GM19099 (cell line): ENCODE measurements around the gene TASOR2.

ENCODE experiments used
- POLR2A ChIP-seq: IDR thresholded peaks from 3 replicates; pipeline ENCODE4 v1.6.1; 2011; ENCODE audit warnings: low read depth; ENCODE audit not compliant: insufficient read length; ENCODE audit errors: extremely low read depth

TASOR2 gene

DNA sequence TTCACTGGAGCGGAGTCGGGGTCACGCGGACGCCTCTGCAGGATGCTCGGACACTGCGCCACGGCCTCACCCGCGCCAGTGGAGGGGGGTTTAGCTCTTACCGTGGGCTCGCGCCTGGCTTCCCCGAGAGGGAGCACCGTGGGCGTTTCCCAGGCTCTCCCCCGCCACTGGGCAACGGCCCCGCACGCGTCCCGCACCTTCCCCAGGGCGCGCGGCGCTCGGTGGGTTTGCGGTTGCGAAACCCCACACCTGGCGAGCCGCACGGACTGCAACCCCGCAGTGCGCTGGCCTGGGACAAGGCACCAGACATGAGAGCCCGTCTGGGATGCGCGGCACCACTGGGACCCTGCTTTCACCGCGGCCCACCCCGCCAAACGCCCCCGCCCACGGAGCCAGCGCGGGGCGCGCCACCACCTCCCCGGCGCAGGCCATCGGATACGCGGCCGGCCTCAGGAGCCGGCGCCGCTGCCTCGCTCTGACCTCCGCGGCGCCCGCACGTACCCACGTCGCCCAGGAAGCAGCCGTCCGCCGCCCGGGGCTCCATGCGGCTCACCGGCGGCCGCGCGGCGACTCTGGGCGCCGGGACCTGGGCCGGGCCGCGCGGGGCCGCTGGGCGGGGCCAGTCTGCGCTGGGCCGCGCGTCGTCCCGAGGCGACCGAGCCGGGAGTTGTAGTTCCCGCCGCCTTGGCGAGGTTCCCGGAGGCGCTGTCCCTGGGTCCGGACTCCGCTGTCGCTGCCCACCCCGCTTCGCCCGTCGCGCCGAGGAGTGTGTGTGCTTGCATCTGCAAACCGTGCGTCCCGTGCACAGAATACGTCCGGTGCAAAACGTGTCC, 18.4 kb upstream of the TASOR2 start, which contains the start of gene ASB13:
Gene ASB13 (minus strand): TSS at position 588 of the 833 bp plus-strand sequence. CDS start 44 bp downstream, at position 544.
- no peak for TF ChIP-seq POLR2A

GRCh38 chr10:5666841-5667630, 17.6 kb upstream of the TASOR2 start:
- no peak for TF ChIP-seq POLR2A

DNA sequence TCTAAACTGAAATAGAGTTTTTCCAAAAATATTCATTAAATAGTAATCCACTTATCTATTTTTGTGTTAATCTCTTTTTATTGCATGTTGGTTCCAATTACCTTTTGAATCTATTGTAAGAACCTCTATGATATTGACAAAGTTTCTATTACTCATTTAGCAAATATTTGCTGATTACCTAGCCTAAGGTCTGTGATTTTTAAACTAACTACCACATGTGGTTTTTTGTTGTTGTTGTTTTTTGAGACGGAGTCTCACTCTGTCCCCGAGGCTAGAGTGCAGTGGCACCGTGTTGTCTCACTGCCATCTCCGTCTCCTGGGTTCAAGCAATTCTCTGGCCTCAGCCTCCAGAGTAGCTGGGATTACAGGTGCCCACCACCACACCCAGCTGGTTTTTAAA, 16.2 kb upstream of the TASOR2 start:
- TF ChIP-seq POLR2A: no peak

GRCh38 chr10:5669604-5670003, 15.0 kb upstream of the TASOR2 start:
- no peak for TF ChIP-seq POLR2A

- no peak for TF ChIP-seq POLR2A
These were observed 13.8 kb upstream of the TASOR2 start for GRCh38 chr10:5670662-5671375.

GRCh38 chr10:5678397-5679036, 6.1 kb upstream of the TASOR2 start:
- TF ChIP-seq POLR2A: no peak

GRCh38 chr10:5679037-5679435, 5.6 kb upstream of the TASOR2 start:
- TF ChIP-seq POLR2A: no peak

DNA sequence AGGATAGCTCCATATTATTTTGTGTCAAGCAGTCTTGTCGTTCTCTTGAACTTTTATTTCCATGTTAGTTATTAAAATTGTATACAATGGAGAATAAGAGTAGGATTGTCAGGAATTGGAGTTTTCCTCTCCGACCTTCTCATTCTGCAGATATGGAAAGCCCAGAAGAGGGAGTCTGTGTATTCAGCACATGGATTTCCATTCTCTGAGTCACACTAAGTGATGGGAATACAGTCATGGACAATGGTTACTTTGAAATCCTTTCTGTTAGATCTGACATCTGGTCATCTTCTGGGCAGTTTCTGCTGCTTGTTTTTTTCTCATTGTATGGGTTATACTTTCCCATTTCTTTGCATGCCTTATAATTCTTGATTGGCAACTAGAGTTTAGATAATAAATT, 5.0 kb upstream of the TASOR2 start:
- TF ChIP-seq POLR2A: no peak

GRCh38 chr10:5681930-5682329, 2.7 kb upstream of the TASOR2 start:
- TF ChIP-seq POLR2A: no peak

DNA sequence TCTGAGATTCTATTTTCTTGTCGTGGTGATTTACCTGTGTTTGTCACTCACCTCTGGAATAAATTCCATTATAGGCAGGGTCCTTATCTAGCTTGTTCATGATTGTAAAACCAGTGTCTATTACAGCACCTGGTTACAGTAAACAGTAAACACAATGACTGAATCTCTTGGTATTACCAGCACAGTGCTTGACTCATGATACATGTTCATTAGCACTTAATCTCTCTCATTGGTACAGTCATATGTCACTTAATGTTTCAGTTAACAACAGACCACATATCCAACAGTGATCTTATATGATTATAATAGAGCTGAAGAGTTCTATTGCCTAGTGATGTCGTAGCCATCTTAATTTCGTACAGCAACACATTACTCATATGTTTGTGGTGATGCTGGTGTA, 1.6 kb upstream of the TASOR2 start:
- TF ChIP-seq POLR2A: no peak

DNA sequence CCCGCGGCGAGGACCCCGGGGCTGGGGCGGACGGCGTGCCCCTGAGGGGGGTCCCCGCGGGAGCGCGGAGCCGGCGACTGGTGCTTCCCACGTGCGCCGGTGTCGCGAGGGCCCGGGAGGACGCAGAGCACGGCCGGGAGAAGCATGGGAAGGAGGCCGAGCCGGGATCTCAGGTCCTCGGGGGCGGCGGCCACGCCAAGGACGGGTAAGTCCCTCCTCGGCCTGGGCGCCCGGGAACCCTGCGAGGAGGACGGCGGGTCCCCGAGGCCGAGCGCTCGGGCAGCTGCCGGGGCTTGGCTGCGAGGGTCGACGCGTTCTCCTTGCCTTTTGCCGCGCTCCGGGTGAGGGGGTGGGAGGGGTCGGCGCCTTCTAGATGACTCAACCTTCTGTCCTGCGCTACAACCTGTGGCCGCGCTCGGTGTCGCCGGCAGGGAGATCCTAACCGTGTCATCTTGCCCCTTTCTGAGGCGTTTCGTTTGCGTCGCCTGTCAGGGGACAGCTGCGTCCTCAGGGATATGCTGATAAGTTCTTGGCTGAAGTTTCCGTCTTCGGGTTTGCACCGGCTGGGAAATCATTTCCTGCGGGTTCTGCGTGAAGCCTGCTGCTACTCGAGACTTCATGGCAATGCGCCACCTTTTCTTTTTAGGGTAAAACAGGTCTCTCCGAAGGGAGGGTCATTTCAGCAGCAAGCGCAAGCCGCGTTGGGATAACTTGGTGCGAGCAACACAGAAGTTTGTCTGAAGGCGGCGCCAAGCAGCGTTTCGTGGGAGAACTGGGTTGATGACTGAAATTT, 529 bp downstream of the TASOR2 start:
- TF ChIP-seq POLR2A: peak; percentile 8

DNA sequence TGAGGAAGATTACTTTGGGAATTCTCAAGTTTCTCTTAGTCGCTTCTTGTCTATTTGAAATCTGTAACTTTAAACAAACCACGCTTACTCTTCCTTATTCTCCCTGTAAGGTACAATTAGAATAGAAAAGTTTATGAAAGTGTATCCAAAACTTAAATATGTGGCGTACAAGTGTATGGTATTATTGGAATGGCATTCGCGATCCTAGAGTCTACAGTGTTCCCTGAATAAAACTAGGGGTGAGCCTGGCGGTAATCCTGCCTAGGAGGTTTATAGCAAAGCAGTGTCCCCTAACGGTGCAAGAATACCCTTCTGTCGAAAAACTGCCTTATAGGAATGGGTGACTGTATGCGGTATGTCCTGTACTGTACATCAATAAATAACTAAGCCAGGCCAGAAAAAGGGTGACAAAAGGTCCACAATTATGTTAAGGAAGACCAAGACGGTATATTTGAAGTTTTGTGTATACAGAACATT, 1.2 kb downstream of the TASOR2 start:
- TF ChIP-seq POLR2A: no peak

DNA sequence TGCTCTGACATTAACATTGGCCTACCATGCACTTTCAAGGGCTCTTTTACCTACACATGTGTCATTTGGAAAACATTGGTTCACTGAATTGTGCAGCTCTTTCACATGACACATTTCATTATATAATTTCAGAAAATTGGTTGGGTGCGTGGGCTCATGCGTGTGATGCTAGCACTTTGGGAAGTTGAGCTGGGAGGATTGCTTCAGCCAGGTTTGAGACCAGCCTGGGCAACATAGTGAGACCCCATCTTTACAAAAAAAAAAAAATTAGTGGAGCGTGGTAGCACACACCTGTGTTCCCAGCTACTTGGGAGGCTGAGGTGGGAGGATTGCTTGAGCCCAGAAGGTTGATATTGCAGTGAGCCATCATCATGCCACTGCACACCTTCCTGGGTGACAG, 3.9 kb downstream of the TASOR2 start:
- TF ChIP-seq POLR2A: no peak

GRCh38 chr10:5691786-5692185, 7.1 kb downstream of the TASOR2 start:
- TF ChIP-seq POLR2A: no peak
